Fibroblast of pulmonary artery (primary cell): ENCODE results near the gene ETV7.

Experiments
- DNase-seq: peaks from one replicate; pipeline ENCODE4 v3.0.0-alpha.2; 2010; ENCODE audit warnings: low read depth
- H3K4me3 ChIP-seq: replicated peaks from 2 replicates; pipeline ENCODE4 v1.5.1; 2011; ENCODE audit warnings: low read depth, mild to moderate bottlenecking, control low read depth, low read length, moderate library complexity
- TF ChIP-seq, protein P1 (sequence below): IDR thresholded peaks from 2 replicates; pipeline ENCODE4 v1.5.1; 2011; ENCODE audit warnings: mild to moderate bottlenecking, control low read depth, low read length, inconsistent platforms; ENCODE audit errors: missing control alignments

ETV7 gene

DNA sequence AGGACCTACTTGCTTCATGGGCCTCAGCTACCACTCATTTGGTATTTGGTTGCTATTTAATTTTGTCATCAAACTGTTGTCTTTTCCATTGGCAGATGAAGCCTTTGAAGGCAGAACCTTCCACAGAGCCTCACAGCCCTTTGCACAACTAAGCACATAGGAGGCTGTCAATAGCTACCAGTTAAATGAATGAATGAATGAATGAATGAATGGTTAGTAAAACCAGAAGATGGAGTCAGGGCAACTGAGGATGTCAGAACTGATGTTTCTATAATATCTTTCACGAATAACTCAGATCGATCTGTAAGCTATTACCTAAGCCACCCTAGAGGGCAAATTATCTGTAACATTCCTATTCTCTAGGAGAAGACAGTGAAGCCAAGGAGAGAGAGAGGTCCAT is 69.8 kb downstream of the ETV7 start:
- no peak overlapping the region for H3K4me3 ChIP-seq
- TF ChIP-seq, protein P1, sequence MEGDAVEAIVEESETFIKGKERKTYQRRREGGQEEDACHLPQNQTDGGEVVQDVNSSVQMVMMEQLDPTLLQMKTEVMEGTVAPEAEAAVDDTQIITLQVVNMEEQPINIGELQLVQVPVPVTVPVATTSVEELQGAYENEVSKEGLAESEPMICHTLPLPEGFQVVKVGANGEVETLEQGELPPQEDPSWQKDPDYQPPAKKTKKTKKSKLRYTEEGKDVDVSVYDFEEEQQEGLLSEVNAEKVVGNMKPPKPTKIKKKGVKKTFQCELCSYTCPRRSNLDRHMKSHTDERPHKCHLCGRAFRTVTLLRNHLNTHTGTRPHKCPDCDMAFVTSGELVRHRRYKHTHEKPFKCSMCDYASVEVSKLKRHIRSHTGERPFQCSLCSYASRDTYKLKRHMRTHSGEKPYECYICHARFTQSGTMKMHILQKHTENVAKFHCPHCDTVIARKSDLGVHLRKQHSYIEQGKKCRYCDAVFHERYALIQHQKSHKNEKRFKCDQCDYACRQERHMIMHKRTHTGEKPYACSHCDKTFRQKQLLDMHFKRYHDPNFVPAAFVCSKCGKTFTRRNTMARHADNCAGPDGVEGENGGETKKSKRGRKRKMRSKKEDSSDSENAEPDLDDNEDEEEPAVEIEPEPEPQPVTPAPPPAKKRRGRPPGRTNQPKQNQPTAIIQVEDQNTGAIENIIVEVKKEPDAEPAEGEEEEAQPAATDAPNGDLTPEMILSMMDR: no peak
- no peak for DNase-seq
